Measurements from ENCODE around the gene DLG4. TPM values are rescaled to one million over a fixed set of nuclear protein-coding genes. Genes with fewer than 3 reads are reported as not detected.

DLG4 gene
- total RNA-seq, 2 experiments from 2014 or later: 9.5 to 9.7 TPM

- Mint-ChIP-seq H3K4me1 (ENCODE audit: low read depth) (peaks cover 62% of the 10 kb centered on the region), H3K27me3 (peaks cover 8% of the 10 kb centered on the region), H3K36me3 (ENCODE audit: low read depth) (no peaks in the 10 kb centered on the region), H3K9me3 (no peaks in the 10 kb centered on the region), H3K4me3 (peak overlapping the region; percentile 82), H3K27ac (peak overlapping the region; percentile 91)
- intact Hi-C loops (cut with micrococcal nuclease): no loop called here
- TF ChIP-seq CTCF (IDR thresholded peaks at IDR 0.05): peak; percentile 67
- peak; percentile 85 for ATAC-seq
- peak; percentile 100 for DNase-seq
- POLR2A ChIA-PET: interaction anchor here (0.8 to 13.2 kb wide), 4 partner anchors 9 to 115 kb away, joined by 3 to 261 read pairs (median 4); partner anchors contain the start of genes DVL2, GABARAP and PHF23
- CTCF ChIA-PET: interaction anchor here (1.5 to 2.1 kb wide), 3 partner anchors 20 to 169 kb away, joined by 4 to 7 read pairs (median 6); partner anchors contain the start of gene DVL2
These were observed 5.1 kb downstream of the DLG4 start for GRCh38 chr17:7214300-7215135.

GRCh38 chr17:7213895-7214299 is 5.7 kb downstream of the DLG4 start:
- intact Hi-C loops (cut with micrococcal nuclease): no loop called here
- peak overlapping the region; percentile 82 for H3K4me3 Mint-ChIP-seq
- no peaks in the 10 kb centered on the region for H3K9me3 Mint-ChIP-seq
- peaks cover 56% of the 10 kb centered on the region for H3K4me1 Mint-ChIP-seq (ENCODE audit: low read depth)
- H3K27me3 Mint-ChIP-seq: peaks cover 8% of the 10 kb centered on the region
- ATAC-seq: no peak
- ChIA-PET CTCF (interaction anchor here (1.5 to 2.1 kb wide), 3 partner anchors 21 to 168 kb away, joined by 4 to 7 read pairs (median 6); partner anchors contain the start of gene DVL2), POLR2A (interaction anchor here (0.8 to 13.2 kb wide), 4 partner anchors 8 to 116 kb away, joined by 3 to 261 read pairs (median 4); partner anchors contain the start of genes DVL2, GABARAP and PHF23)
- H3K36me3 Mint-ChIP-seq (ENCODE audit: low read depth): no peaks in the 10 kb centered on the region
- peak overlapping the region; percentile 91 for H3K27ac Mint-ChIP-seq
- TF ChIP-seq CTCF (IDR thresholded peaks at IDR 0.05): peak; percentile 45
- DNase-seq: no peak

- Mint-ChIP-seq H3K27ac (no peak overlapping the region), H3K27me3 (peaks cover 8% of the 10 kb centered on the region), H3K4me1 (ENCODE audit: low read depth) (peaks cover 38% of the 10 kb centered on the region), H3K9me3 (no peaks in the 10 kb centered on the region), H3K4me3 (no peak overlapping the region), H3K36me3 (ENCODE audit: low read depth) (no peaks in the 10 kb centered on the region)
- no peak for ATAC-seq
- ChIA-PET POLR2A (no interaction called here), CTCF (no interaction called here)
- intact Hi-C loops (cut with micrococcal nuclease): no loop called here
- DNase-seq: no peak
- TF ChIP-seq CTCF (IDR thresholded peaks at IDR 0.05): no peak
These were observed 8.0 kb downstream of the DLG4 start for GRCh38 chr17:7211491-7212273.

GRCh38 chr17:7208754-7209460 is 10.7 kb downstream of the DLG4 start:
- no peaks in the 10 kb centered on the region for H3K36me3 Mint-ChIP-seq (ENCODE audit: low read depth)
- H3K4me1 Mint-ChIP-seq (ENCODE audit: low read depth): peaks cover 38% of the 10 kb centered on the region
- CTCF ChIA-PET: interaction anchor here (1.5 kb wide), 1 partner anchor 75 kb away, joined by 3 read pairs; no protein-coding TSS in a partner anchor
- no peak overlapping the region for H3K4me3 Mint-ChIP-seq
- POLR2A ChIA-PET: no interaction called here
- peaks cover 8% of the 10 kb centered on the region for H3K27me3 Mint-ChIP-seq
- TF ChIP-seq CTCF (IDR thresholded peaks at IDR 0.05): no peak
- H3K27ac Mint-ChIP-seq: no peak overlapping the region
- intact Hi-C loops (cut with micrococcal nuclease): no loop called here
- DNase-seq (no peak), ATAC-seq (no peak)
- no peaks in the 10 kb centered on the region for H3K9me3 Mint-ChIP-seq

All from activated CD8-positive, alpha-beta T cell treated with anti-CD3 and anti-CD28 coated beads for 36 hours (primary cell).